HEK293 (cell line): ENCODE measurements around the gene BCL2.

Experiments
- CTCF ChIA-PET: fragments of 350-600 bp; formaldehyde crosslinking; extraction: SDS; loops from one replicate; lab custom pipeline; 2021; ENCODE audit warnings: antibody characterized with exemption; lab: Yijun Ruan, JAX
- POLR2A ChIA-PET: fragments of 300-600 bp; formaldehyde crosslinking; extraction: SDS; loops from one replicate; lab custom pipeline; 2020; ENCODE audit warnings: antibody characterized with exemption, inconsistent platforms; lab: Yijun Ruan, JAX
- H3K27ac ChIP-seq: fragments of 200-500 bp; sonication (Bioruptor generic); 2 replicates; pipeline ENCODE4 v1.5.1; 2014; ENCODE audit warnings: low read depth, low read length, control low read depth, inconsistent platforms; ENCODE audit errors: extremely low read depth
- H3K36me3 ChIP-seq, 2 experiments: fragments of 200-500 bp in 1 of 2; sonication (Bioruptor generic) in 1 of 2; 1 replicate in 1 of 2; 2 replicates in 1 of 2; pipeline ENCODE4 v1.5.1; 2014 to 2017; ENCODE audit warnings: inconsistent platforms in 2 of 2, low read length in 2 of 2; ENCODE audit not compliant: control insufficient read depth in 2 of 2, insufficient read depth in 1 of 2
- H3K4me1 ChIP-seq: fragments of 200-500 bp; sonication (Bioruptor generic); 2 replicates; pipeline ENCODE4 v1.5.1; 2014; ENCODE audit warnings: mild to moderate bottlenecking, low read length, inconsistent platforms; ENCODE audit not compliant: control insufficient read depth, insufficient read depth
- H3K4me3 ChIP-seq: 2 replicates; pipeline ENCODE4 v1.5.1; 2011; ENCODE audit warnings: low read depth, mild to moderate bottlenecking, control low read depth, low read length, moderate library complexity
- H3K9me3 ChIP-seq: fragments of 200-500 bp; sonication (Bioruptor generic); 2 replicates; pipeline ENCODE4 v1.5.1; 2014; ENCODE audit warnings: low read depth, low read length, inconsistent platforms; ENCODE audit not compliant: control insufficient read depth, insufficient read depth
- HOXD13 ChIP-seq: sonication (generic); formaldehyde crosslinking; IDR thresholded peaks from 2 replicates; pipeline ENCODE4 v1.8.0; 2022; ENCODE audit warnings: missing genetic modification reagents, borderline replicate concordance
- IKZF3 ChIP-seq: fragments of 450-650 bp; IDR thresholded peaks from 2 replicates; pipeline ENCODE4 v1.5.0; 2018; ENCODE audit warnings: missing biosample characterization, mild to moderate bottlenecking, missing genetic modification characterization, moderate library complexity
- MEIS1 ChIP-seq: sonication (generic); formaldehyde crosslinking; IDR thresholded peaks from 2 replicates; pipeline ENCODE4 v1.8.1; 2022; ENCODE audit warnings: missing genetic modification reagents, mild to moderate bottlenecking, borderline replicate concordance
- MYNN ChIP-seq: fragments of 450-650 bp; formaldehyde crosslinking; IDR thresholded peaks from 2 replicates; pipeline ENCODE4 v1.5.1; 2016; ENCODE audit warnings: missing biosample characterization, missing genetic modification characterization, borderline replicate concordance
- RBAK ChIP-seq: fragments of 450-650 bp; formaldehyde crosslinking; IDR thresholded peaks from 2 replicates; pipeline ENCODE4 v1.5.1; 2016; ENCODE audit warnings: missing biosample characterization, missing genetic modification characterization
- REPIN1 ChIP-seq: fragments of 450-650 bp; formaldehyde crosslinking; IDR thresholded peaks from 2 replicates; pipeline ENCODE4 v1.5.1; 2017; ENCODE audit warnings: missing biosample characterization, missing genetic modification characterization, low read depth
- SP2 ChIP-seq: fragments of 450-650 bp; formaldehyde crosslinking; IDR thresholded peaks from 2 replicates; pipeline ENCODE4 v1.5.1; 2016; ENCODE audit warnings: missing biosample characterization, missing genetic modification characterization
- SP7 ChIP-seq: fragments of 450-650 bp; formaldehyde crosslinking; IDR thresholded peaks from 2 replicates; pipeline ENCODE4 v1.5.1; 2016; ENCODE audit warnings: missing biosample characterization, missing genetic modification characterization
- ZFP41 ChIP-seq: fragments of 450-650 bp; formaldehyde crosslinking; IDR thresholded peaks from 2 replicates; pipeline ENCODE4 v1.5.1; 2016; ENCODE audit warnings: missing biosample characterization, missing genetic modification characterization, borderline replicate concordance
- ZNF132 ChIP-seq: fragments of 450-650 bp; formaldehyde crosslinking; IDR thresholded peaks from 2 replicates; pipeline ENCODE4 v1.5.1; 2017; ENCODE audit warnings: missing biosample characterization, missing genetic modification characterization, borderline replicate concordance
- ZNF133 ChIP-seq: fragments of 450-650 bp; formaldehyde crosslinking; IDR thresholded peaks from 2 replicates; pipeline ENCODE4 v1.5.1; 2016; ENCODE audit warnings: missing biosample characterization, missing genetic modification characterization
- ZNF138 ChIP-seq: fragments of 450-650 bp; formaldehyde crosslinking; IDR thresholded peaks from 2 replicates; pipeline ENCODE4 v1.5.1; 2016; ENCODE audit warnings: missing biosample characterization, missing genetic modification characterization, borderline replicate concordance
- ZNF18 ChIP-seq: fragments of 450-650 bp; formaldehyde crosslinking; IDR thresholded peaks from 2 replicates; pipeline ENCODE4 v1.5.1; 2016; ENCODE audit warnings: missing biosample characterization, missing genetic modification characterization
- ZNF2 ChIP-seq: fragments of 450-650 bp; formaldehyde crosslinking; IDR thresholded peaks from 2 replicates; pipeline ENCODE4 v1.5.1; 2016; ENCODE audit warnings: missing biosample characterization, missing genetic modification characterization
- ZNF274 ChIP-seq, 2 experiments: fragments of 200-500 bp in 1 of 2; fragments of 450-650 bp in 1 of 2; sonication (Bioruptor generic) in 1 of 2; formaldehyde crosslinking in 1 of 2; IDR thresholded peaks; 2 replicates each; pipeline versions ENCODE4 v1.5.1 to v1.6.1; 2014 to 2016; ENCODE audit warnings: borderline replicate concordance in 1 of 2, inconsistent platforms in 1 of 2, low read length in 1 of 2, missing biosample characterization in 1 of 2, missing genetic modification characterization in 1 of 2
- ZNF302 ChIP-seq: fragments of 450-650 bp; formaldehyde crosslinking; IDR thresholded peaks from 2 replicates; pipeline ENCODE4 v1.5.1; 2016; ENCODE audit warnings: missing biosample characterization, missing genetic modification characterization, low read depth
- ZNF324 ChIP-seq: fragments of 450-650 bp; formaldehyde crosslinking; IDR thresholded peaks from 2 replicates; pipeline ENCODE4 v1.5.1; 2016; ENCODE audit warnings: missing biosample characterization, missing genetic modification characterization
- ZNF335 ChIP-seq: fragments of 450-650 bp; formaldehyde crosslinking; conservative IDR thresholded peaks from 2 replicates; pipeline ENCODE4 v1.5.1; 2016; ENCODE audit warnings: missing biosample characterization, missing genetic modification characterization
- ZNF350 ChIP-seq: fragments of 450-650 bp; formaldehyde crosslinking; IDR thresholded peaks from 2 replicates; pipeline ENCODE4 v1.5.0; 2017; ENCODE audit warnings: missing biosample characterization, mild to moderate bottlenecking, missing genetic modification characterization
- ZNF366 ChIP-seq: fragments of 450-650 bp; formaldehyde crosslinking; conservative IDR thresholded peaks from 2 replicates; pipeline ENCODE4 v1.5.1; 2016; ENCODE audit warnings: missing biosample characterization, missing genetic modification characterization
- ZNF404 ChIP-seq: fragments of 450-650 bp; formaldehyde crosslinking; IDR thresholded peaks from 2 replicates; pipeline ENCODE4 v1.5.1; 2017; ENCODE audit warnings: missing biosample characterization, missing genetic modification characterization
- ZNF48 ChIP-seq: fragments of 450-650 bp; formaldehyde crosslinking; IDR thresholded peaks from 2 replicates; pipeline ENCODE4 v1.5.1; 2016; ENCODE audit warnings: missing biosample characterization, missing genetic modification characterization
- ZNF501 ChIP-seq: fragments of 450-650 bp; formaldehyde crosslinking; IDR thresholded peaks from 2 replicates; pipeline ENCODE4 v1.5.1; 2016; ENCODE audit warnings: missing biosample characterization, missing genetic modification characterization
- ZNF585B ChIP-seq: fragments of 450-650 bp; formaldehyde crosslinking; IDR thresholded peaks from 2 replicates; pipeline ENCODE4 v1.5.1; 2016; ENCODE audit warnings: missing biosample characterization, missing genetic modification characterization
- ZNF629 ChIP-seq: fragments of 450-650 bp; formaldehyde crosslinking; IDR thresholded peaks from 2 replicates; pipeline ENCODE4 v1.5.1; 2017; ENCODE audit warnings: missing biosample characterization, missing genetic modification characterization
- ZNF639 ChIP-seq: fragments of 450-650 bp; formaldehyde crosslinking; IDR thresholded peaks from 2 replicates; pipeline ENCODE4 v1.5.1; 2016; ENCODE audit warnings: missing biosample characterization, missing genetic modification characterization
- ZNF660 ChIP-seq: fragments of 450-650 bp; IDR thresholded peaks from 2 replicates; pipeline ENCODE4 v1.5.1; 2018; ENCODE audit warnings: missing biosample characterization, mild to moderate bottlenecking, missing genetic modification characterization
- ZNF707 ChIP-seq: fragments of 450-650 bp; formaldehyde crosslinking; IDR thresholded peaks from 2 replicates; pipeline ENCODE4 v1.5.1; 2016; ENCODE audit warnings: missing biosample characterization, missing genetic modification characterization
- ZNF791 ChIP-seq: fragments of 450-650 bp; formaldehyde crosslinking; IDR thresholded peaks from 2 replicates; pipeline ENCODE4 v1.5.1; 2016; ENCODE audit warnings: missing biosample characterization, missing genetic modification characterization
- ZNF843 ChIP-seq: fragments of 450-650 bp; formaldehyde crosslinking; IDR thresholded peaks from 2 replicates; pipeline ENCODE4 v1.5.1; 2016; ENCODE audit warnings: missing biosample characterization, missing genetic modification characterization
- TF ChIP-seq, protein P1 (sequence below): fragments of 450-650 bp; formaldehyde crosslinking; IDR thresholded peaks from 2 replicates; pipeline ENCODE4 v1.5.1; 2016; ENCODE audit warnings: missing biosample characterization, missing genetic modification characterization
- TF ChIP-seq, protein P2 (sequence below): fragments of 450-650 bp; formaldehyde crosslinking; IDR thresholded peaks from 2 replicates; pipeline ENCODE4 v1.5.1; 2016; ENCODE audit warnings: missing biosample characterization, missing genetic modification characterization

BCL2 gene

GRCh38 chr18:63319383-63320122 lies at the start of gene BCL2:
TSS of gene BCL2 (minus strand) at chr18:63319769.
- ChIA-PET CTCF (interaction anchor here (0.7 to 3.2 kb wide), 9 partner anchors 12 to 303 kb away, joined by 3 to 23 read pairs (median 4); no protein-coding TSS in a partner anchor), POLR2A (no interaction called here)
- Histone ChIP-seq H3K36me3 (no peaks in the 10 kb centered on the region), H3K4me3 (peak within 1 kb of the TSS; percentile 54), H3K4me1 (peaks cover 23% of the 10 kb centered on the region; the same call in 1 of the 2 replicates), H3K9me3 (no peaks in the 10 kb centered on the region), H3K27ac (peak within 1 kb of the TSS; percentile 88)
- TF ChIP-seq ZNF138 (tag by site-specific recombination) (no peak), ZNF707 (tag by site-specific recombination) (no peak), SP7 (tag by site-specific recombination) (no peak), ZNF791 (no peak), ZNF335 (tag by site-specific recombination) (peak; percentile 74), ZNF48 (tag by site-specific recombination) (no peak), ZNF366 (tag by site-specific recombination) (no peak), ZNF133 (tag by site-specific recombination) (no peak), ZNF639 (no peak), ZNF274 (IDR thresholded peaks at IDR 0.05; ENCODE audit: low read length) (no peak), ZNF274 (tag by site-specific recombination; IDR thresholded peaks at IDR 0.05; ENCODE audit: borderline replicate concordance) (no peak), ZNF2 (tag by site-specific recombination) (no peak), ZNF501 (tag by site-specific recombination) (no peak), ZNF585B (tag by site-specific recombination) (no peak), HOXD13 (CRISPR knock-in tag) (no peak), MEIS1 (CRISPR knock-in tag) (no peak), REPIN1 (tag by site-specific recombination) (no peak), ZNF350 (no peak), RBAK (tag by site-specific recombination) (no peak), ZNF132 (tag by site-specific recombination) (no peak), ZNF629 (tag by site-specific recombination) (no peak), ZFP41 (no peak), ZNF404 (tag by site-specific recombination) (no peak), ZNF302 (tag by site-specific recombination) (no peak), ZNF660 (tag by site-specific recombination) (0 out of 2 replicates have a peak, but pooled peaks have one; percentile 36), ZNF324 (no peak), MYNN (no peak), ZNF18 (tag by site-specific recombination) (no peak), IKZF3 (tag by site-specific recombination) (peak; percentile 9; the same call in 1 of the 2 replicates), ZNF843 (tag by site-specific recombination) (no peak), SP2 (tag by site-specific recombination) (peak; percentile 27)
- TF ChIP-seq, protein P1, sequence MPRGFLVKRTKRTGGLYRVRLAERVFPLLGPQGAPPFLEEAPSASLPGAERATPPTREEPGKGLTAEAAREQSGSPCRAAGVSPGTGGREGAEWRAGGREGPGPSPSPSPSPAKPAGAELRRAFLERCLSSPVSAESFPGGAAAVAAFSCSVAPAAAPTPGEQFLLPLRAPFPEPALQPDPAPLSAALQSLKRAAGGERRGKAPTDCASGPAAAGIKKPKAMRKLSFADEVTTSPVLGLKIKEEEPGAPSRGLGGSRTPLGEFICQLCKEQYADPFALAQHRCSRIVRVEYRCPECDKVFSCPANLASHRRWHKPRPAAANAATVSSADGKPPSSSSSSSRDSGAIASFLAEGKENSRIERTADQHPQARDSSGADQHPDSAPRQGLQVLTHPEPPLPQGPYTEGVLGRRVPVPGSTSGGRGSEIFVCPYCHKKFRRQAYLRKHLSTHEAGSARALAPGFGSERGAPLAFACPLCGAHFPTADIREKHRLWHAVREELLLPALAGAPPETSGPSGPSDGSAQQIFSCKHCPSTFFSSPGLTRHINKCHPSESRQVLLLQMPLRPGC (tag by site-specific recombination) = no peak
- TF ChIP-seq, protein P2, sequence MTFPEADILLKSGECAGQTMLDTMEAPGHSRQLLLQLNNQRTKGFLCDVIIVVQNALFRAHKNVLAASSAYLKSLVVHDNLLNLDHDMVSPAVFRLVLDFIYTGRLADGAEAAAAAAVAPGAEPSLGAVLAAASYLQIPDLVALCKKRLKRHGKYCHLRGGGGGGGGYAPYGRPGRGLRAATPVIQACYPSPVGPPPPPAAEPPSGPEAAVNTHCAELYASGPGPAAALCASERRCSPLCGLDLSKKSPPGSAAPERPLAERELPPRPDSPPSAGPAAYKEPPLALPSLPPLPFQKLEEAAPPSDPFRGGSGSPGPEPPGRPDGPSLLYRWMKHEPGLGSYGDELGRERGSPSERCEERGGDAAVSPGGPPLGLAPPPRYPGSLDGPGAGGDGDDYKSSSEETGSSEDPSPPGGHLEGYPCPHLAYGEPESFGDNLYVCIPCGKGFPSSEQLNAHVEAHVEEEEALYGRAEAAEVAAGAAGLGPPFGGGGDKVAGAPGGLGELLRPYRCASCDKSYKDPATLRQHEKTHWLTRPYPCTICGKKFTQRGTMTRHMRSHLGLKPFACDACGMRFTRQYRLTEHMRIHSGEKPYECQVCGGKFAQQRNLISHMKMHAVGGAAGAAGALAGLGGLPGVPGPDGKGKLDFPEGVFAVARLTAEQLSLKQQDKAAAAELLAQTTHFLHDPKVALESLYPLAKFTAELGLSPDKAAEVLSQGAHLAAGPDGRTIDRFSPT = no peak
